Measurements from ENCODE around the gene SMPD2.

Gene SMPD2

DNA sequence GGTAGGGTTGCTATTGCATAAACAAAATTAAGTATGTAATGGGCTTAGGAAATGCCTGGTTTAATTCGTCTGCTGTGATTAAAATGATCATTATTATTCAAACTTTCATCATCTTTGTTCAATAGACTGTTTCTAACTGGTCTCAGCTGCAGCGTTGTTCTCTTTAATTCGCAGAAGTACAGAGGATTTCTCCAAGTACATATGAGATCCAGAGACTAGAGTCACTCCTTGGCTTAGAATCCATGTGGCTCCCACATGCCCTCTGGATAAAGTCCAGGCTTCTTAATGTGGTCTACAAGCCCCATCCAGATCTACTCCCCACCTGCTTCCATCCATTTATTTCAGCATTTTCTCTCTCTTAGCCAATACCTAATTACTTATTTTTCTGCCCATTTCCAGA lies 43.6 kb downstream of the SMPD2 start:
- no peak for FAIRE-seq

DNA sequence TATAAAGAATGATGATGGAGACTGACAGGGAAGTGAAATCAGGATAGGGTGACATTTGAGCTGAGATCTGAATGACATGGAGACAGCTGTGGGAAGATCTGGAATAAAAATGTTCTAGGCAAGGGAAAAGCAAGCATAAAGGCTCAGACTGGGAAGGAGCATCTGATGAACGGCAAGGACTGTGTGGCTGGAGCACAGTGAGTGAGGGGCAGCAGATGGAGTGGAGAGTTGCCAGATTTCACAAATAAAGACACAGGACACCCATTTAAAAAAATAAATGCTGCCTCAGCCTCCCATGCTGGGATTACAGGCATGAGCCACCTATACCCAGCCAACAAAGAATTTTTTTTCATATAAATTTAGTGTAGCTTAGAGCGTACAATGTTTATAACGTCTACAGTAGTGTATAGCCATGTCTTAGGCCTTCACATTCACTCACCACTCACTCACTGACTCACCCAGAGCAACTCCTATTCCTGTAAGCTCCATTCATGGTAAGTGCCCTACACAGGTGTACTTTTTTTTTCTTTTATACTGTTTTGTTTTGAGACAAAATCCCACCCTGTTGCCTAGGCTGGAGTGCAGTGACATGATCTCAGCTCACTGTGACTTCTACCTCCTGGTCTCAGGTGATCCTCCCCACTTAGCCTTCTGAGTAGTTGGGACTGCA lies 44.9 kb downstream of the SMPD2 start:
- FAIRE-seq (no peak), DNase-seq (ENCODE audit: low spot score) (no peak)

More for the DNA sequence above, 43.6 kb downstream of the SMPD2 start:
- DNase-seq (ENCODE audit: low spot score), result no peak

DNA sequence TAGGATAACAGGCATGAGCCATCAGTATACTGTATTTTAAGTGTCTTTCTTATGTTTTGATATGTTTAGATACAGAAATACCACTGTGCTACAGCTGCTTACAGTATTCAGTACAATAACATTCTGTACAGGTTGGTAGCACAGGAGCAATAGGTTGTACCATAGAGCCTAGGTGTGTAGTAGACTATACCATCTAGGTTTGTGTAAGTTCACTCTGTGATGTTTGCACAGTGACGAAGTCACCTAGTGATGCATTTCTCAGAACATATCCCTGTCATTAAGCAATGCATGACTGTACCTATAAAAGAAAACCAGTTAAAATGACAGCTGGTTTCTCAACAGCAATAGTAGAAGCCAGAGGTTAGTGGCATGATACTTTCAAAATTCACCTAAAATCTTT lies 45.5 kb downstream of the SMPD2 start:
- no peak for FAIRE-seq
- DNase-seq (ENCODE audit: low spot score), result no peak

DNA sequence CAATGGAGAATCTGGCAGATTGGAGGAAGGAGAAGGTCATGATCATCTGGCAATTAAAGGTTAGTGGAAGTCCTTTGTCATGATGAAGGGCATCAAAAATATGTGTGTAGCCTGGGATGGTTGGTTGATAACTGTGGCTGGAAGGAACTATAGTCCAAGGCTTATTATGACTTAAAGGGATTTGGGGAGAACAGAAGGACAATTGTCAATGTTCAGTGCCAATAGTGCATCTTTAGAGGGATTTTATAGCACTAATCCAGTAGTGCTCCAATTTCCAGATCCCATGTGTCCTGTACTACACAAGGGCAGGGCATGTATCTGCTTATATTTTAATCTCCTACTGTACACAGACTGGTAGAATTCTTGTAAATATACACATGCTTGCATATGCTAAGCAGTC lies 47.5 kb downstream of the SMPD2 start:
- DNase-seq (ENCODE audit: low spot score) (no peak), FAIRE-seq (no peak)

DNA sequence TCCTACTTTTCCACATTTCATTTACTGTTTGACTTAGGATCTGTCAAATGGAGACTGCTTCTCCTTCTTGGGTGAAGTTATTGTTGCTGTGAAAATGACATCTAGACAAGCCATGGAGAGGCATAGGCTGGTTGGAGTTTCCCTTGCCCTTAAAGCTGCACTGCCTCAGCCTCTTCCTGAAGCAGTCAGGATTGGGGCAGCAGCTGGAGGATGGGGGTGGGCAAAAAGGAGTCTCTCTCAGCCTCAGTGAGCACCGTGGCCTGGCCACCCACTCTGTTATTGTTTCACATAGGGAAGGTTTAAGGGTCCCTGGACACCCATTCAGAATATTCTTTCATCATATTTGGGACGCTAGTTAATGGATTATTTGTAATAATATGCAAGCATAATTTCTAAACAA lies 50.2 kb downstream of the SMPD2 start:
- FAIRE-seq, result no peak
- DNase-seq (ENCODE audit: low spot score), result no peak

DNA sequence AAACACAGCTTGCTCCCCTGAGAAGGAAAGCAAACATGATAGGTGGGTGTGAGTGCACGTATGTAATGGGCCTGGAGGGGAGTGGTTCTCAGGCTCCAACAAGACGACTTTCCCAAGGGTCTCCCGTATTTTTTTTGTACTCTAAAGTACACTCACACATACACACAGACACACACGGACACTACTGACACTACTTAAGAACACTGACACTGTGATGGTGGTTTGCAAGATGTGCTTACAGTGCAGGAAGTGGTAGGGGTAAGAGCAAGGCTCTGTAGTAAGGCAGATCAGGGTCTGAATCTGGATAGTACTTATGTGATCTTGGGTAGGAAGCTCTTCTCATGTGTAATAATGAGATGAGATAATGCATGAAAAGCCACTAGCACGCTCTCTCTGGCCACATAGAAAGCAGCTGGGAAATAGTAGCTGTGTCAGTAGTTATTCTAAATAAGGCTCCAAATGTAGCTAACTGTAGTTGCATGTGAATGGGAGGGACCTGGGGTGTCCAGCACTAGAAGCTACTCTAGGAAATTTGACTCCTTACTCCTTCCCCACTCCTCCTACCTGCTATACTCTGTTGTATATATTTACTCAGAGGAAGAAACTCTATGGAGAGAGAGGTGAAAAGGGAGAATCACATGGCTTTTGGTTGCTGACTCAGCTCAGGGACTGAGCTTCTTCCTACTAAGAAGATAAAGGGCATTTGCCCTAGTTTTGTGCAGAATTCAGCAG lies 50.8 kb downstream of the SMPD2 start:
- DNase-seq (ENCODE audit: low spot score), result no peak
- FAIRE-seq, result no peak

All from urothelium cell line (cell line).